Fibroblast of lung (primary cell): ENCODE measurements around the gene FRS3.

Experiments
- CTCF ChIP-seq, 2 donors: IDR thresholded peaks in 1 of 2; conservative IDR thresholded peaks in 1 of 2; 1 replicate in 1 of 2; 2 replicates in 1 of 2; pipeline ENCODE4 v1.5.1; 2011 to 2012; ENCODE audit warnings: low read length in 2 of 2, control low read depth in 1 of 2, inconsistent platforms in 1 of 2, low read depth in 1 of 2, mild to moderate bottlenecking in 1 of 2
- EZH2 ChIP-seq: IDR thresholded peaks from 2 replicates; pipeline ENCODE4 v1.5.1; 2012; ENCODE audit warnings: low read length, control low read depth, mild to moderate bottlenecking; ENCODE audit errors: missing control alignments

GRCh38 chr6:41796474-41796873 lies 16.8 kb upstream of the FRS3 start:
- TF ChIP-seq CTCF (conservative IDR thresholded peaks at IDR 0.05 in 1 of 2, IDR thresholded peaks at IDR 0.05 in 1 of 2; ENCODE audit: low read depth in 1 of 2, low read length in 2 of 2) (no peak), EZH2 (no peak)
